DMS153 treated with DMSO at 0.1 percent for 48 hours (cell line): ENCODE data around the gene RNF7.
"Not testable (repeated sequence)": the region's sequence is repeated elsewhere in the genome, so short reads cannot be mapped to it uniquely, and the experiment has no call there.

Source experiments
- DNase-seq: peaks from one replicate; lab custom pipeline; 2025; ENCODE audit not compliant: unreplicated experiment; lab: John Stamatoyannopoulos, UW

Gene RNF7

DNA sequence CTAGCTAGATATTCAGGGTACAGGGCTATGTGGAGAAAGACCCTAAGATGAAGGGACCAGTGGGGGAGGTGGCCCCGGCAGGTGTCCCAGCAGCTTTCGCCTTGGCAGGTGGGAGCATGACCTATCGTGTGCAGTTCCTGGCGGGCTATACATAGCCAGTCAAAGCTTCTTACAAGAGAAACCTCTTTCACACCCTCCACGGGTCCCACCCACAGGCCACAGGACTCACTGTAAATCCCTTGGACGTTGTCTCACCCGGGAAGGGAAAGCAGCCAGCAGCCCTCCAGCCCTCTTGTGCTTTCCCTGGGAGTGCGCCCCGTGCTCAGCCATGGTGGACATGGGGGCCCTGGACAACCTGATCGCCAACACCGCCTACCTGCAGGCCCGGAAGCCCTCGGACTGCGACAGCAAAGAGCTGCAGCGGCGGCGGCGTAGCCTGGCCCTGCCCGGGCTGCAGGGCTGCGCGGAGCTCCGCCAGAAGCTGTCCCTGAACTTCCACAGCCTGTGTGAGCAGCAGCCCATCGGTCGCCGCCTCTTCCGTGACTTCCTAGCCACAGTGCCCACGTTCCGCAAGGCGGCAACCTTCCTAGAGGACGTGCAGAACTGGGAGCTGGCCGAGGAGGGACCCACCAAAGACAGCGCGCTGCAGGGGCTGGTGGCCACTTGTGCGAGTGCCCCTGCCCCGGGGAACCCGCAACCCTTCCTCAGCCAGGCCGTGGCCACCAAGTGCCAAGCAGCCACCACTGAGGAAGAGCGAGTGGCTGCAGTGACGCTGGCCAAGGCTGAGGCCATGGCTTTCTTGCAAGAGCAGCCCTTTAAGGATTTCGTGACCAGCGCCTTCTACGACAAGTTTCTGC, 40.1 kb downstream of the RNF7 start:
- no peak for DNase-seq

DNA sequence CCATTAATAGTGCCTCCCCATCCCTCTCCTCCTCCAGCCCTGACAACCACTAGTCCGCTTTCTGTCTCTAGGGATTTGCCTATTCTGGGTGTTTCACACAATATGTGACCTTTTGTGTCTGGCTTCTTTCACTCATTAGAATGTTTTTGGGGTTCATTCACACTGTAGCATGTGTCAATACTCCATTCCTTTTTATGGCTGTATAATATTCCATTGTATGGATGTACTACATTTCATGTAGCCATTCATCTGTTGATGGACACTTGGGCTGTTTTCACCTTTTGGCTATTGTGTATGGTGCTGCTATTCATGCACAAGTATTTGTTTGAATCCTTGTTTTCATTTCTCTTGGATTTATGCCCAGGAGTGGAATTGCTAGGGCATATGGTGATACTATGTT, 41.6 kb downstream of the RNF7 start:
- no peak for DNase-seq

DNA sequence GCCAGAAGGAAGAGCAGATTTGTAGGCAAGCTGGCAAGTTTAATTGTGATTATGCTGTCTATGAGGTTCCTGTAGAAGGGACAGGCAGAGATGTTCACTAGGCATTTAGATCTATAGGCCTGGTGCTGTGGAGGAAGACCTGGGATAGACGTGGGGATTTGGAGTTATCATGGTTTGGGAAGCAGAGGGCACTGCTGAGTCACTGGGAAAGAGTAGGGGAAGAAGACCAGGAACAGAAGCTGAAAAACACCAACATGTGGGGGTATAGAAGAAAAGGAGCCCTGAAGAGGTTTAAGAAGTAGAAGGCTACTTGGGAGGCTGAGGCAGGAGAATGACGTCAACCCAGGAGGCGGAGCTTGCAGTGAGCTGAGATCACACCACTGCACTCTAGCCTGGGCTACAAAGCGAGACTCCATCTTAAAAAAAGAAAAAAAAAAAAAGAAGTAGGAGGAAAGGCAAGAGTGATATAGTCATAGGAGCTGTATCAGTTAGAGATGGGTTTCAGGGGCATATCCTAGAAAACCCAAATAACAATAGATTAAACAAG, 44.4 kb downstream of the RNF7 start:
- no peak for DNase-seq

DNA sequence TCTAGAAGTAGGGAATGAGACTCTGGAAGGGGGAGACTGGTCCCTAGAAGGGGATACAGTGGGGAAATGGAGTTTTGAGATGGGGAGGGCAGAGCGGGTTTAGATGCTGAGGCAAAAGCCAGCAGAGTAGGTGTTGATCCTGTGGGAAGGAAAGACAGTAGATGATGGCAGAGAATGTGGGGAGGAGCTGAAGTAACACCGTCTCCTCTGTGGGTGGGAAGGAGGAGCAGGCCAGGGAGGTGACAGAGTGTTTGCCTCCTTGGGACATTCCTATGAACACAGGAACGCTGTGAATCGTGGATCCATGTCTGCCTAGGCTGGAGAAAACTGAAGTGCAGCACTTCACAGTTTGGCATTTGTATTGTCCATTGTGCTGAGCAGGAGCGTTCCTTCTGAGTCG, 45.5 kb downstream of the RNF7 start:
- DNase-seq: no peak

DNA sequence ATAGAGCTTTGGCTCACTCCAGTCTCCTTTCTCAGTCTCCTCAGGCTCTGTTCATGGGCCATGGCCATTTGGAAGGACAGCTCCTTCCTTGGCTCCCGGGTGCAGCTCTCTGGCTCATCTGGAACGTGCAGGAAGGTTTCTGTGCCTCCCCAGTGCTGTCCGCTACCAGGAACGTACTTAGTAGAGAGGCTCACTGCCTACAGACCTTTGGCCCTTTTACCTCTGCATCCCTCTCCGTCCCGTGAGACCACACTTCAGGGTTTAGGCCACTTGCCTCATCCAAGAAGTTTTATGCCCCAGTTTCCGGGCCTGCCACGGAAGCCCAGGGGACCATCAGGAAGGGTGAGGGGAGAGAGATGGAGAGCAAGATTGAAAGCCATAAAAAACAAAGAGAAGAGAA, 46.0 kb downstream of the RNF7 start:
- no peak for DNase-seq

DNA sequence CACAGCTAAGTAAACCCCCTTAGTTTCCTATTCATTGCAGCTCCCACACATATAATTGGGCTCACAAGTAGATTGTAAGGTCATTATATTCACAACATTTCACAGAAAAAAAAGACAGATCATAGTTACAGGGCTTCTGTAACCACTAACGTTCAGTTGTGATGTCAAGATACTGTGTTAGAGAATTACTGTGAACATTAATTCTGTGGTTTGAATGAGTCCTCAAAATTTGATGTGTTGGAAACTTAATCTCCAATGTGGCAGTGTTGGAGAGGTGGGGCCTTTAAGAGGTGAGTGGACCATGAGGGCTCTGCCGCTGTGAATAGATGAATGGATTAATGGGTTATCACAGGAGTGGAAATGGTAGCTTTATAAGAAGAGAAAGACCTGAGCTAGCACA, 46.4 kb downstream of the RNF7 start:
- DNase-seq: no peak

DNA sequence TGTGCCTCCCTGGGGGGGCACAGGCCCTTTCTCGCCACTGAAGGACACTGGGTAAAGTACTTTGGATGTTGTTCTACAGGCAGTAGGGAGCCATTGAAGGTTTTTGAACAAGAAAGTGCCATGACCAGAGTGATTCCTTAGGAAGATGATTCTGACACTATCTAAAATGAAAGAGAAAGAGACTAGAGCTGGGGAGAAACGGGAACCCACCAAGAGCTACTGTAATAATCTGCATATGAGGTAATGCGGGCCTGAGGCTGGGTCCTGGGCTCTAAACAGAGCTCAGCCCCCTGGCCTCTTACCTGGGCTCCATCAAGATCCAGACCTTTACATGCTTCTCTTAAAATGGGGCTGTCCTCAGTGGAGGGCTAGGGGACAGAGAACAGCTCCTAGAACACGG, 50.1 kb downstream of the RNF7 start:
- no peak for DNase-seq

DNA sequence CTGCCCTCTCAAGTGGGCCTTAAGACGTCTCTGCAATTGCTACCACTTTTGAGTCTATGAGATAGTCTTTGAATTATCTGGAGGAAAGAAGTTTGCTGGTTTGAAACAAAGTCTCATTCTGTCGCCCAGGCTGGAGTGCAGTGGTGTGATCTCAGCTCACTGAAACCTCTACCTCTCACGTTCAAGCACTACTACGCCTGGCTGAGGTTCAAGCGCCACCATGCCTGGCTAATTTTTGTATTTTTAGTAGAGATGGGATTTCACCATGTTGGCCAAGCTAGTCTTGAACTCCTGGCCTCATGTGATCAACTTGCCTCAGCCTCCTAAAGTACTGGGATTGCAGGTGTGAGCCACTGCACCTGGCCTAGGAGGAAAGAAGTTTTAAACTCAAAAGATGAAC, 50.7 kb downstream of the RNF7 start:
- DNase-seq: not testable (repeated sequence)

DNA sequence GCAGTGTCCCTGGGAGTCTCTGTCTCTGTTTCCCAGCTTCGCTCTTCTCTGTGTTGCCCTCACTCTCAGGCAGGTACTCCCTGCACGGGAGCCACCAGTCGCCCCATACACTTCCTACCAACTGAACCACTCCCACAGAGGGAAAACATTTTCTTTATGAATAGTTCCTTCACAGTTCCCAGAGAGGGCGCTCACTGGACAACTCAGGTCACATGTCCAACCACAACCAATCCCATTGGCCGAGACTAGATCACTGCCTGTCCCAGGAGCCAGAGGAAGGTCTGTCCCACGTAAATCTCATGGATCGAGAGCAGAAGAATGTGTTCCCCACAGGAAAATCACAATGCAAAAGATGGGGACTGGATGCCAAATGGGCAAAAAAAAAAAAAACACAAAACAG, 51.2 kb downstream of the RNF7 start:
- DNase-seq: no peak

DNA sequence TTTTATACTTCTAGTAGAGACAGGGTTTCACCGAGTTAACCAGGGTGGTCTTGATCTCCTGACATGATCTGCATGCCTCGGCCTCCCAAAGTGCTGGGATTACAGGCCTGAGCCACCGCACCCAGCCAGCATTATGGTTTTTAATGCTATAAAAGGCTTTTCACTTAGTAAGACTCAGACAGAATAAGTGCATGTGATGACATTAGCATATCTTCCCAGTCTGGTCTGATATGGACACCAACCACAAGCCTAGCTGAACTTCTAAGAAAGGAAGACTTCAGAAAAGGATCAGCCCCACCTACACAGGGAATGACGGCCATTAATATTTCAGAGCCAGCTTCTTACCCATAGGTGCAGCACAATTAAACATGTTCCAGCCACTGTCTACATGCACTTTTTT, 52.1 kb downstream of the RNF7 start:
- no peak for DNase-seq

DNA sequence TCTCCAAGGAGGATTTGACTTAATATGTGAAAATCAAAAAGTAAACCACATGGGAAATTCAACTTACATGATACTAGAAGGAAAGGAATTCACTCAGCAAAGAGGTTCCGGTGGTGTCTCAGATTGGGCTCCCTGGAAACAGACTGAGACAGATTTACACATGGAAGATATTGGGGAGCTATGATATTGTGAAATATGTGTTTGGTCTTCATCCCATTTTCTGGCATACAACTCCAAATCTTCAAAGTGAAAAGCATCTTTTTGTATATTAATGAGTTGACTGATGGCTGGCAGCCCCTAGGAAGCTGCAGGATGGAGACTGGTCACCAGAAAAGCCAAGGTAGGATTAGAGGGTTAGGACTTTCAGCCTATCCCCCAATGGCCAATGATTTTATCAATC, 54.4 kb downstream of the RNF7 start:
- DNase-seq: no peak

DNA sequence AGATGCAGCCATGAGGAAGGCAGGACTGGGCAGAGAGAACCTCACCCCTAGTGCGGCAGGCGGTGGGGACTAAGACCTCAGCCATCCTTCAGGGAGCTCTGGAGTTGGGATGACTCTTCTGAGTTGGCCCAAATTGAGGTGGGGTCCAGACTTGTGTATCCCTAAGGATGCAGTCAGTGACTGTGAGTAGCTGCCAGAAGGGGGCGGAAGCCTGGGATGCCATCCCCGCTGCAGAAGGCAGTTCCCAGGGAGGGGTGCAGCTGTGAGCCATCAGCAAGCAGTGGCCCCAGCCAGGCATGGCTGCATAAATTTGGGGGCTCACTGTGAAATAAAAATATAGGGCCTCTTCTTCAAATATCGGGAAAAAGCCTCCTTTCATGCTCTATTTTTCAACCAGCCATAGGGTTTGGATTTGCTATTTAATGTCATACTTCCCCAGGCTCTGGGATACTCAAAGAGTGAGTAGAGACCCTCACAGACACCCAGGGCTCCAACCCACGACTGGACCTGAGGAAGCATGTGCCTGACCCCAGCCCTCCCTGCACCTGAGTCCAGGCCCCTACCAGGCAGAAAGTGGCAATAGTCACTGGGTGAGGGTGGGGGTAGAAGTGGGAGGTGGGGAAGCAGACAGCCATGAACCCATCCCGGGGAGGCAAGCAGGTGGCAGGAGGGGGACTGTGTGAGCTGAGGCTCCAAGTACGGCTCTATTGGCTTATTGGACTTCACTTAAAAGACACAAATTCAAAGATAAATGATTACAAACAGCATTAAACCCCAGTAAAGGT, 55.6 kb downstream of the RNF7 start:
- DNase-seq: no peak

DNA sequence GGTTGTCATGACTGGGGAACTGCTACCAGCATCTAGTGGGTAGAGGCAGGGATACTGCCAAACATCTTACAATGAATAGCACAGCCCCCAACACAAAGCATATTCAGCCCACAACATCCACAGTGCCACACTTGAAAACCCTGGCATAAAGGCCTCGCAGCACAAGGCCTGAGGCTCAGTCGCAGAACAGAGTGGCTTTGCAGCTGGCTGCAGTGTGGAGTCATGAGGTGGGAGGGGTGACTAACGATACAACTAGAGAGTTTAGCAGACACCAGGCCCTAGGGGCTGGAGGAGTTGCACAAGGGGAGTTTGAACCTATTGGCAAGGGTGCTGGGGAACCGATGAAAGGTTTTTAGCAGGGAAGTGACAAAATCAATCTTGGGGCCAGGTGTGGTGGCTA, 57.2 kb downstream of the RNF7 start:
- DNase-seq: no peak

DNA sequence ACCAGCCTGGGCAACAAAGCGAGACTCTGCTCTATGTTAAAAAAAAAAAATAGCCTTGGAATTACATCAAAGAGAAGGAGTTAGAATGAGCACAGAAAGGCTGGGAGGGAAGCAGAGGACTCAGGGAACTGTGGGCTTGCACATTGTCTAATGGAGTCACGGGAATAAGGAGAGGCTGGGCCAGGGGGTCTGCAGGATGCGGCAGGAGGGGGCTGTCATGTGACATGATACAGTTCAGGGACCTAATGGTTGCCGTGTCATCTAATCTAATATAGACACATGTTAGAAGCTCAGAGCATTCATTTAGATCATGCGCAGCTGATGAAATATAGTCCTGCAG, 57.6 kb downstream of the RNF7 start:
- DNase-seq: no peak

DNA sequence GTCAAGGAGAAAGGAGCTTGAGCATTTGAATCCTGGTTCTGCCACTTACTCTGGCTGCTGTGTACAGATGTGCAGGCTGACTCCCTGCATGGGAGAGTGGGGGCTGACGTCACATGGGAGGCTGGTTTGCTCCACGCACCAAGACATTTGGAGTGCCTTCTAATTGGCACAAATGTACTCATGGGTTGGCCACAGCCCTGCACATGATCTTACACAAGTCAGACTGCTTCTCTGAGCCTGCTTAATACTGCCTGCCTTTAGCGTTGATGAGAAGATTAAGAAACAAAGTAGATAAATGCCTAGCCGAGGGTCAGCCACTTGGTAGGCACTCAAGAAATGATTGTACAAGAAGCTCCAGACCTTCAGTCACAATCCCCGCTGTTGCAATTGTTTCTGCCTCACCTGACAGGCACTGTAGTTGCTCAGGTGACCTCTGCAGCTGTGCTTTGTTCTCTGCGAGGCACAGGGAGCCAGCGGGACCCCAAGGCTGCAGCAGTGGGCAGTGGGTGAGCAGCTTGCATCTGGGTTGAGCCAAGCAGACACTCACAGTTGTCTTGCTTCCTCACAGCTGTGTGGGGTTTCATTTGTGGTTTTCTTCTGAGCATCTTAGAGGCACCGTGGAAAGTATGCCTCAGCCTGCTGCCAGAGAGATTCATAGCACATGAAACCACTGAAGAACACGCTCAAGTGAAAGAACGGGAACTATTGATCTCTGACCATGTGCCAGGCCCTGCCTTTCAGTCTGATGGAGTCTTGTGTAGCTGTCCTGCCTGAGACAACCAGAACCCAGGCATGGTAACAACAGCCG, 58.2 kb downstream of the RNF7 start:
- DNase-seq: no peak
